HCT116 (cell line): ENCODE measurements around the gene ARMH1. TPM values are rescaled to one million over a fixed set of nuclear protein-coding genes. Genes with fewer than 3 reads are reported as not detected.

ENCODE experiments used
- ATAC-seq: fragments of 200-7000 bp; cut with Tn5 transposase; 2 replicates; pipeline ENCODE4 v1.9.1; 2020; ENCODE audit warnings: mild to moderate bottlenecking, moderate library complexity
- BruUV-seq: library from RNA; stranded (reverse); fragments of 400-500 nt; replicated peaks from 2 replicates; lab custom pipeline; 2021; lab: Mats Ljungman, UMichigan
- CTCF ChIA-PET: fragments of 300-600 bp; sonication (Branson Sonifier 250); formaldehyde crosslinking; loops from one replicate; lab custom pipeline; 2021; ENCODE audit warnings: antibody characterized with exemption; lab: Charles Lee
- POLR2A ChIA-PET: fragments of 300-600, 350-600 bp; sonication (Branson Sonifier 250); formaldehyde crosslinking; loops from one replicate; lab custom pipeline; 2021; ENCODE audit warnings: antibody characterized with exemption; lab: Charles Lee
- RAD21 ChIA-PET, 2 experiments: fragments of 300-600 bp; sonication (Branson Sonifier 250); formaldehyde crosslinking; loops; one replicate each; lab custom pipeline; 2023; ENCODE audit warnings: low total read pairs in 2 of 2; ENCODE audit not compliant: uncharacterized antibody in 2 of 2, unreplicated experiment in 2 of 2, low non-redundant PET in 1 of 2; lab: Charles Lee
- DNase-seq: peaks from one replicate; pipeline ENCODE4 v3.0.0-alpha.2; 2010; ENCODE audit warnings: low read depth, low spot score
- H2AFZ ChIP-seq: fragments of 200-600 bp; shearing (Covaris generic), sonication (generic); 2 replicates; pipeline ENCODE4 v1.6.1; 2017; ENCODE audit warnings: low read depth, mixed run types, mixed read lengths, antibody characterized with exemption, low read length; ENCODE audit not compliant: poor library complexity, severe bottlenecking
- H3K27ac ChIP-seq: 2 replicates; pipeline ENCODE4 v1.5.1; 2012; ENCODE audit warnings: low read depth, low read length
- H3K27me3 ChIP-seq: fragments of 200-600 bp; sonication (generic); 2 replicates; pipeline ENCODE4 v1.6.1; 2016; ENCODE audit warnings: mixed run types, low read length, mixed read lengths; ENCODE audit not compliant: insufficient read depth
- H3K36me3 ChIP-seq, 2 experiments: fragments of 200-500 bp in 1 of 2; fragments of 200-600 bp in 1 of 2; sonication (Bioruptor generic) in 1 of 2; sonication (generic) in 1 of 2; 2 replicates each; pipeline versions ENCODE4 v1.5.1 to v1.6.1; 2014 to 2016; ENCODE audit warnings: low read length in 2 of 2, inconsistent platforms in 1 of 2, mixed read lengths in 1 of 2, mixed run types in 1 of 2; ENCODE audit not compliant: insufficient read depth in 2 of 2, control insufficient read depth in 1 of 2
- H3K4me1 ChIP-seq, 2 experiments: fragments of 200-600 bp in 1 of 2; sonication (generic) in 1 of 2; 2 replicates each; pipeline versions ENCODE4 v1.5.1 to v1.6.1; 2012 to 2017; ENCODE audit warnings: low read length in 2 of 2, inconsistent platforms in 1 of 2, mild to moderate bottlenecking in 1 of 2, mixed read lengths in 1 of 2, mixed run types in 1 of 2, moderate library complexity in 1 of 2; ENCODE audit not compliant: insufficient read depth in 2 of 2, control insufficient read depth in 1 of 2
- H3K4me2 ChIP-seq: fragments of 200-600 bp; sonication (generic); 2 replicates; pipeline ENCODE4 v1.6.1; 2017; ENCODE audit warnings: mixed run types, low read length, mixed read lengths
- H3K4me3 ChIP-seq, 2 experiments: fragments of 200-600 bp in 1 of 2; sonication (generic) in 1 of 2; replicated peaks in 1 of 2; 2 replicates each; pipeline ENCODE4 v1.5.1; 2011 to 2016; ENCODE audit warnings: low read length in 2 of 2, control low read depth in 1 of 2, low read depth in 1 of 2, mild to moderate bottlenecking in 1 of 2, mixed read lengths in 1 of 2, mixed run types in 1 of 2
- H3K79me2 ChIP-seq: fragments of 200-600 bp; sonication (generic); 2 replicates; pipeline ENCODE4 v1.6.1; 2017; ENCODE audit warnings: mild to moderate bottlenecking, mixed run types, low read length, moderate library complexity, mixed read lengths; ENCODE audit not compliant: insufficient read depth
- H3K9ac ChIP-seq: fragments of 200-600 bp; sonication (generic); 2 replicates; pipeline ENCODE4 v1.6.1; 2016; ENCODE audit warnings: low read length, mixed read lengths
- H3K9me2 ChIP-seq: fragments of 200-600 bp; sonication (generic), shearing (Covaris generic); 2 replicates; pipeline ENCODE4 v1.6.1; 2017; ENCODE audit warnings: mixed run types, mild to moderate bottlenecking, moderate library complexity; ENCODE audit not compliant: insufficient read depth
- H3K9me3 ChIP-seq, 2 experiments: fragments of 200-500 bp in 1 of 2; fragments of 200-600 bp in 1 of 2; sonication (Bioruptor generic) in 1 of 2; sonication (generic) in 1 of 2; 2 replicates each; pipeline ENCODE4 v1.6.1; 2014 to 2017; ENCODE audit warnings: low read length in 2 of 2, mixed read lengths in 2 of 2, inconsistent platforms in 1 of 2, low read depth in 1 of 2, mild to moderate bottlenecking in 1 of 2, mixed run types in 1 of 2, moderate library complexity in 1 of 2; ENCODE audit not compliant: control insufficient read depth in 1 of 2, insufficient read depth in 1 of 2
- H4K20me1 ChIP-seq: fragments of 200-600 bp; sonication (generic), shearing (Covaris generic); 2 replicates; pipeline ENCODE4 v1.6.1; 2017; ENCODE audit warnings: mixed run types, mild to moderate bottlenecking, moderate library complexity; ENCODE audit not compliant: insufficient read depth
- ATF3 ChIP-seq: IDR thresholded peaks from 2 replicates; pipeline ENCODE4 v1.6.1; 2012
- CBX3 ChIP-seq: IDR thresholded peaks from 2 replicates; pipeline ENCODE4 v1.6.1; 2012; ENCODE audit warnings: low read depth
- CEBPB ChIP-seq: IDR thresholded peaks from 2 replicates; pipeline ENCODE4 v1.6.1; 2012; ENCODE audit warnings: low read depth
- EGR1 ChIP-seq: IDR thresholded peaks from 2 replicates; pipeline ENCODE4 v1.6.1; 2012; ENCODE audit warnings: low read depth
- ELF1 ChIP-seq: IDR thresholded peaks from 2 replicates; pipeline ENCODE4 v1.6.1; 2012; ENCODE audit warnings: low read depth, borderline replicate concordance
- EZH2 ChIP-seq: fragments of 200-600 bp; sonication (generic); IDR thresholded peaks from 2 replicates; pipeline ENCODE4 v1.6.1; 2017; ENCODE audit warnings: antibody characterized with exemption, mixed run types
- EZH2phosphoT487 ChIP-seq: fragments of 200-600 bp; IDR thresholded peaks from 2 replicates; pipeline ENCODE4 v1.6.1; 2018; ENCODE audit warnings: antibody characterized with exemption, borderline replicate concordance
- FOSL1 ChIP-seq: IDR thresholded peaks from 2 replicates; pipeline ENCODE4 v1.6.1; 2012; ENCODE audit warnings: low read depth
- JUND ChIP-seq: IDR thresholded peaks from 2 replicates; pipeline ENCODE4 v1.6.1; 2012
- MAX ChIP-seq: IDR thresholded peaks from 2 replicates; pipeline ENCODE4 v1.6.1; 2012
- POLR2A ChIP-seq: IDR thresholded peaks from 2 replicates; pipeline ENCODE4 v1.7.0; 2011; ENCODE audit warnings: borderline replicate concordance; ENCODE audit not compliant: insufficient read depth, insufficient read length; ENCODE audit errors: extremely low read depth
- REST ChIP-seq: IDR thresholded peaks from 2 replicates; pipeline ENCODE4 v1.6.1; 2012; ENCODE audit warnings: low read depth
- SIN3A ChIP-seq: IDR thresholded peaks from 2 replicates; pipeline ENCODE4 v1.6.1; 2012; ENCODE audit warnings: low read depth
- SP1 ChIP-seq: IDR thresholded peaks from 2 replicates; pipeline ENCODE4 v1.6.1; 2012; ENCODE audit warnings: low read depth
- SRF ChIP-seq: IDR thresholded peaks from 2 replicates; pipeline ENCODE4 v1.6.1; 2012; ENCODE audit warnings: low read depth
- TCF7L2 ChIP-seq: IDR thresholded peaks from 2 replicates; pipeline ENCODE4 v1.7.0; 2011; ENCODE audit warnings: borderline replicate concordance, inconsistent platforms; ENCODE audit not compliant: insufficient read depth, insufficient read length; ENCODE audit errors: extremely low read depth
- YY1 ChIP-seq: IDR thresholded peaks from 2 replicates; pipeline ENCODE4 v1.6.1; 2011; ENCODE audit warnings: low read length, low read depth, moderate library complexity, mild to moderate bottlenecking; ENCODE audit not compliant: insufficient replicate concordance; ENCODE audit errors: extremely low read depth
- ZFX ChIP-seq: fragments of 450-650 bp; IDR thresholded peaks from 2 replicates; pipeline ENCODE4 v1.6.1; 2017
- ZNF274 ChIP-seq: fragments of 200-500 bp; sonication (Bioruptor generic); IDR thresholded peaks from 2 replicates; pipeline ENCODE4 v1.6.1; 2014; ENCODE audit warnings: mild to moderate bottlenecking, low read depth, low read length, inconsistent platforms
- intact Hi-C: fragments of 100-400 bp; cut with micrococcal nuclease; formaldehyde crosslinking; loops from 2 replicates; pipeline ENCODE4 v1.10.0; 2022
- total RNA-seq: library from RNA; stranded (reverse); gene quantifications from one replicate; pipeline ENCODE4 v1.2.1, GENCODE V29; 2021; ENCODE audit not compliant: unreplicated experiment
- TF ChIP-seq, protein P1 (sequence below): IDR thresholded peaks from 2 replicates; pipeline ENCODE4 v1.6.1; 2011; ENCODE audit warnings: mild to moderate bottlenecking, low read length, moderate library complexity; ENCODE audit not compliant: insufficient replicate concordance; ENCODE audit errors: extremely low read depth

ARMH1 gene
- total RNA-seq, 1 experiment from 2014 or later, result 3.2 TPM

DNA sequence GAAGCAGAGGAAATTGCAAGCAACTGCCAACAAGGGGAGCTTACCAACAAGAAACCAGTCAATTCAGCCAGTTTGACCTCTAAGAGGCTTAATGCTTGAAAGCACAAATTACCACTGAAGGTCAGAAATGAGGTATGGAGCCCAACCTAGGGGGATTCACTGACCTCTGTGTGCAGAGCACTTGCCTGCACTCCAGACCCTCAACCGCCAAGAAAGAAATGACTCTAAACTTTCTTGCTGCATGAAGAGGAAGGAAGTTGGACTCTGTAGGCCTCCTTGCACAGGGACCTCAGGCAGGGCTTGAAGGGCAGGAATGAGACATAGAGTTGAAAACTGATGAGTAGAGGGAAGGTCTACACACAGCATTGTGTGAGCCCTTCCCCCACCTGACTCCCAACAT lies 10.0 kb downstream of the ARMH1 start:
- Histone ChIP-seq H3K9me2 (no peaks in the 10 kb centered on the region), H2AFZ (no peak overlapping the region), H3K36me3 (no peaks in the 10 kb centered on the region), H3K4me2 (no peak overlapping the region), H3K27me3 (no peaks in the 10 kb centered on the region), H3K79me2 (no peaks in the 10 kb centered on the region), H3K4me1 (peaks cover 13 to 14% of the 10 kb centered on the region in 2 experiments), H3K4me3 (no peak overlapping the region), H3K27ac (no peak overlapping the region), H3K9ac (no peak overlapping the region), H4K20me1 (no peaks in the 10 kb centered on the region), H3K9me3 (no peaks in the 10 kb centered on the region)
- RAD21 ChIA-PET, result no interaction called here
- BruUV-seq, result no TSS peak
- CTCF ChIA-PET, result no interaction called here
- POLR2A ChIA-PET, result interaction anchor here (0.7 to 1.1 kb wide), 2 partner anchors 10 kb away, joined by 3 to 4 read pairs; partner anchors contain the start of genes ARMH1 and TMEM53
- no peak for TF ChIP-seq ATF3
- no peak for TF ChIP-seq EZH2
- TF ChIP-seq CEBPB, result no peak
- TF ChIP-seq POLR2A, result no peak
- no peak for TF ChIP-seq TCF7L2
- no peak for TF ChIP-seq JUND
- TF ChIP-seq CBX3, result no peak
- no peak for TF ChIP-seq EGR1
- no peak for TF ChIP-seq ZFX
- no peak for TF ChIP-seq SP1
- TF ChIP-seq ZNF274, result no peak
- TF ChIP-seq, protein P1, sequence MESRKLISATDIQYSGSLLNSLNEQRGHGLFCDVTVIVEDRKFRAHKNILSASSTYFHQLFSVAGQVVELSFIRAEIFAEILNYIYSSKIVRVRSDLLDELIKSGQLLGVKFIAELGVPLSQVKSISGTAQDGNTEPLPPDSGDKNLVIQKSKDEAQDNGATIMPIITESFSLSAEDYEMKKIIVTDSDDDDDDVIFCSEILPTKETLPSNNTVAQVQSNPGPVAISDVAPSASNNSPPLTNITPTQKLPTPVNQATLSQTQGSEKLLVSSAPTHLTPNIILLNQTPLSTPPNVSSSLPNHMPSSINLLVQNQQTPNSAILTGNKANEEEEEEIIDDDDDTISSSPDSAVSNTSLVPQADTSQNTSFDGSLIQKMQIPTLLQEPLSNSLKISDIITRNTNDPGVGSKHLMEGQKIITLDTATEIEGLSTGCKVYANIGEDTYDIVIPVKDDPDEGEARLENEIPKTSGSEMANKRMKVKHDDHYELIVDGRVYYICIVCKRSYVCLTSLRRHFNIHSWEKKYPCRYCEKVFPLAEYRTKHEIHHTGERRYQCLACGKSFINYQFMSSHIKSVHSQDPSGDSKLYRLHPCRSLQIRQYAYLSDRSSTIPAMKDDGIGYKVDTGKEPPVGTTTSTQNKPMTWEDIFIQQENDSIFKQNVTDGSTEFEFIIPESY, result no peak
- TF ChIP-seq SRF, result no peak
- TF ChIP-seq ELF1, result no peak
- TF ChIP-seq MAX, result no peak
- no peak for TF ChIP-seq REST
- no peak for TF ChIP-seq FOSL1
- TF ChIP-seq EZH2phosphoT487, result no peak
- TF ChIP-seq SIN3A, result no peak
- no peak for TF ChIP-seq YY1
- no peak for ATAC-seq
- intact Hi-C loops, result no loop called here
- no peak for DNase-seq
